ENCODE results near the gene MSANTD7. TPM values are rescaled to one million over a fixed set of nuclear protein-coding genes. Genes with fewer than 3 reads are reported as not detected.

Gene MSANTD7
- total and polyA plus RNA-seq, 2 experiments from 2014 or later, result 9.2 to 14.0 TPM

- no peak overlapping the region for H2AFZ ChIP-seq
- TF ChIP-seq CTCF (IDR thresholded peaks at IDR 0.05; ENCODE audit: poor library complexity) (no peak), EZH2phosphoT487 (IDR thresholded peaks at IDR 0.05; ENCODE audit: low read depth, severe bottlenecking, unreplicated experiment) (no peak), EZH2 (IDR thresholded peaks at IDR 0.05; ENCODE audit: borderline replicate concordance) (no peak)
- H3K4me1 ChIP-seq (ENCODE audit: insufficient read depth), result no peaks in the 10 kb centered on the region
- H3K36me3 ChIP-seq (replicated peaks; ENCODE audit: insufficient read depth, low read depth), result no peaks in the 10 kb centered on the region
- no peaks in the 10 kb centered on the region for H3K9me3 ChIP-seq (ENCODE audit: low read depth)
- no peak overlapping the region for H3K4me2 ChIP-seq
- no peaks in the 10 kb centered on the region for H3K27me3 ChIP-seq
- H3K9me2 ChIP-seq (replicated peaks; ENCODE audit: insufficient read depth), result no peaks in the 10 kb centered on the region
- 82% methylated on average over 2 of the region's 2 CpGs for WGBS (ENCODE audit: low lambda C conversion rate, missing lambda C conversion rate)
- no peaks in the 10 kb centered on the region for H4K20me1 ChIP-seq (ENCODE audit: insufficient read depth, poor library complexity, severe bottlenecking)
- no peak overlapping the region for H3K27ac ChIP-seq
- peaks cover 14% of the 10 kb centered on the region for H3K79me2 ChIP-seq
- DNase-seq (ENCODE audit: low spot score), result no peak
- no peak overlapping the region for H3K4me3 ChIP-seq
Measured at GRCh38 chr10:14844948-14845347, 6.8 kb downstream of the MSANTD7 start.

GRCh38 chr10:14852236-14852635, 14.1 kb downstream of the MSANTD7 start:
- Histone ChIP-seq H3K27me3 (no peaks in the 10 kb centered on the region), H3K4me3 (no peak overlapping the region), H3K9me2 (replicated peaks; ENCODE audit: insufficient read depth) (no peaks in the 10 kb centered on the region), H3K4me1 (ENCODE audit: insufficient read depth) (no peaks in the 10 kb centered on the region), H3K79me2 (no peaks in the 10 kb centered on the region), H3K27ac (peak overlapping the region; percentile 1), H4K20me1 (ENCODE audit: insufficient read depth, poor library complexity, severe bottlenecking) (no peaks in the 10 kb centered on the region), H3K9me3 (ENCODE audit: low read depth) (no peaks in the 10 kb centered on the region), H3K36me3 (replicated peaks; ENCODE audit: insufficient read depth, low read depth) (no peaks in the 10 kb centered on the region), H2AFZ (no peak overlapping the region), H3K4me2 (no peak overlapping the region)
- no peak for DNase-seq (ENCODE audit: low spot score)
- no peak for TF ChIP-seq EZH2 (IDR thresholded peaks at IDR 0.05; ENCODE audit: borderline replicate concordance)
- no peak for TF ChIP-seq CTCF (IDR thresholded peaks at IDR 0.05; ENCODE audit: poor library complexity)
- TF ChIP-seq EZH2phosphoT487 (IDR thresholded peaks at IDR 0.05; ENCODE audit: low read depth, severe bottlenecking, unreplicated experiment), result no peak
- WGBS (ENCODE audit: low lambda C conversion rate, missing lambda C conversion rate), result 63% methylated on average over 3 of the region's 3 CpGs

GRCh38 chr10:14855453-14855852, 17.3 kb downstream of the MSANTD7 start:
- DNase-seq (ENCODE audit: low spot score), result no peak

More at GRCh38 chr10:14855453-14855852, 17.3 kb downstream of the MSANTD7 start:
- H3K4me1 ChIP-seq (ENCODE audit: insufficient read depth), result peaks cover 4% of the 10 kb centered on the region
- WGBS (ENCODE audit: low lambda C conversion rate, missing lambda C conversion rate), result 93% methylated on average over 1 of the region's 1 CpG
- no peaks in the 10 kb centered on the region for H4K20me1 ChIP-seq (ENCODE audit: insufficient read depth, poor library complexity, severe bottlenecking)
- no peaks in the 10 kb centered on the region for H3K79me2 ChIP-seq
- no peaks in the 10 kb centered on the region for H3K9me3 ChIP-seq (ENCODE audit: low read depth)
- H3K36me3 ChIP-seq (replicated peaks; ENCODE audit: insufficient read depth, low read depth), result no peaks in the 10 kb centered on the region
- no peak overlapping the region for H2AFZ ChIP-seq
- TF ChIP-seq EZH2phosphoT487 (IDR thresholded peaks at IDR 0.05; ENCODE audit: low read depth, severe bottlenecking, unreplicated experiment) (no peak), CTCF (IDR thresholded peaks at IDR 0.05; ENCODE audit: poor library complexity) (no peak), EZH2 (IDR thresholded peaks at IDR 0.05; ENCODE audit: borderline replicate concordance) (no peak)
- no peak overlapping the region for H3K27ac ChIP-seq
- H3K4me3 ChIP-seq, result no peak overlapping the region
- no peaks in the 10 kb centered on the region for H3K9me2 ChIP-seq (replicated peaks; ENCODE audit: insufficient read depth)
- no peaks in the 10 kb centered on the region for H3K27me3 ChIP-seq
- H3K4me2 ChIP-seq, result no peak overlapping the region

All from hepatocyte (in vitro differentiated cells).